ENCODE results near the gene ATP2C2.

The ATP2C2 gene

DNA sequence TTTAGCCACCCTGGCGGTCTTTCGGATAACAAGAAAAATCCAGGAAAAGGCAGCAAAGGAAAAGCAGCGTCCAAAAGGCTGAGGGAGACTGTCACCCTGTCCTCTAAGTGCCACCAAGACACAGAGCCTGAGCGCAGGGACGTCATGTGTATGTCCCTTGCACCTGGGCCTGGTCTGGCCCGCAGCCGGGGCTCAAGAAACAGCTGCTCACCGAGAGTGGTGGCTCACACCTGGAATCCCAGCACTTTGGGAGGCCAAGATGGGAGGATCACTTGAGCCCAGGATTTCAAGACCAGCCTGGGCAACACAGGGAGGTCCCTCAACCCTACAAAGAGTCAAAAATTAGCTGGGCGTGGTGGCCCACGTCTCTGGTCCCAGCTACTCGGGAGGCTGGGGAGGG, 145.3 kb downstream of the ATP2C2 start:
- Mint-ChIP-seq H3K27ac (peak overlapping the region in 2 of 3 experiments; percentile 47 to 56), H3K9me3 (no peaks in the 10 kb centered on the region), H3K27me3 (ENCODE audit: low read depth) (peaks cover 27% of the 10 kb centered on the region), H3K4me1 (peaks cover 25% of the 10 kb centered on the region), H3K36me3 (ENCODE audit: low read depth) (no peaks in the 10 kb centered on the region), H3K4me3 (no peak overlapping the region)
- TF ChIP-seq, protein P1, sequence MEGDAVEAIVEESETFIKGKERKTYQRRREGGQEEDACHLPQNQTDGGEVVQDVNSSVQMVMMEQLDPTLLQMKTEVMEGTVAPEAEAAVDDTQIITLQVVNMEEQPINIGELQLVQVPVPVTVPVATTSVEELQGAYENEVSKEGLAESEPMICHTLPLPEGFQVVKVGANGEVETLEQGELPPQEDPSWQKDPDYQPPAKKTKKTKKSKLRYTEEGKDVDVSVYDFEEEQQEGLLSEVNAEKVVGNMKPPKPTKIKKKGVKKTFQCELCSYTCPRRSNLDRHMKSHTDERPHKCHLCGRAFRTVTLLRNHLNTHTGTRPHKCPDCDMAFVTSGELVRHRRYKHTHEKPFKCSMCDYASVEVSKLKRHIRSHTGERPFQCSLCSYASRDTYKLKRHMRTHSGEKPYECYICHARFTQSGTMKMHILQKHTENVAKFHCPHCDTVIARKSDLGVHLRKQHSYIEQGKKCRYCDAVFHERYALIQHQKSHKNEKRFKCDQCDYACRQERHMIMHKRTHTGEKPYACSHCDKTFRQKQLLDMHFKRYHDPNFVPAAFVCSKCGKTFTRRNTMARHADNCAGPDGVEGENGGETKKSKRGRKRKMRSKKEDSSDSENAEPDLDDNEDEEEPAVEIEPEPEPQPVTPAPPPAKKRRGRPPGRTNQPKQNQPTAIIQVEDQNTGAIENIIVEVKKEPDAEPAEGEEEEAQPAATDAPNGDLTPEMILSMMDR (IDR thresholded peaks at IDR 0.05; ENCODE audit: unreplicated experiment in 3 of 3), result no peak
